PC-3 (cell line): ENCODE measurements around the gene TRAM1L1. TPM values are rescaled to one million over a fixed set of nuclear protein-coding genes. Genes with fewer than 3 reads are reported as not detected.

Experiments used
- ATAC-seq: fragments of 200-7000 bp; cut with Tn5 transposase; 2 replicates; pipeline ENCODE4 v1.9.1; 2020; ENCODE audit warnings: mild to moderate bottlenecking, moderate library complexity
- BruUV-seq: library from RNA; stranded (reverse); fragments of 400-500 nt; replicated peaks from 2 replicates; lab custom pipeline; 2021; lab: Mats Ljungman, UMichigan
- CTCF ChIA-PET: fragments of 300-600 bp; sonication (Branson Sonifier 250); formaldehyde crosslinking; loops from one replicate; lab custom pipeline; 2022; ENCODE audit warnings: antibody characterized with exemption; lab: Charles Lee
- POLR2A ChIA-PET: fragments of 300-600 bp; sonication (Branson Sonifier 250); formaldehyde crosslinking; loops from one replicate; lab custom pipeline; 2022; ENCODE audit warnings: antibody characterized with exemption; ENCODE audit not compliant: unreplicated experiment; lab: Charles Lee
- DNase-seq: peaks from one replicate; pipeline ENCODE4 v3.0.0-alpha.2; 2015
- H2AFZ ChIP-seq: fragments of 300-600 bp; sonication (generic); 2 replicates; pipeline ENCODE4 v1.6.0; 2016; ENCODE audit warnings: antibody characterized with exemption, low read length
- H3F3A ChIP-seq: fragments of 300-600 bp; sonication (generic); one replicate; pipeline ENCODE4 v1.6.0; 2017; ENCODE audit warnings: antibody characterized with exemption, low read length, control low read depth, mild to moderate bottlenecking; ENCODE audit not compliant: unreplicated experiment
- H3K27ac ChIP-seq: fragments of 300-600 bp; sonication (generic); 2 replicates; pipeline ENCODE4 v1.5.1; 2016; ENCODE audit warnings: mild to moderate bottlenecking, low read length
- H3K27me3 ChIP-seq: fragments of 300-600 bp; sonication (generic); 2 replicates; pipeline ENCODE4 v1.6.1; 2016; ENCODE audit warnings: low read length, mixed read lengths
- H3K36me3 ChIP-seq: fragments of 300-600 bp; sonication (generic); 2 replicates; pipeline ENCODE4 v1.6.1; 2016; ENCODE audit warnings: low read depth, mixed run types, low read length, mixed read lengths
- H3K4me1 ChIP-seq: fragments of 300-600 bp; sonication (generic); 2 replicates; pipeline ENCODE4 v1.5.1; 2016; ENCODE audit warnings: low read length; ENCODE audit not compliant: insufficient read depth
- H3K4me2 ChIP-seq: fragments of 300-600 bp; sonication (generic); 2 replicates; pipeline ENCODE4 v1.6.0; 2016; ENCODE audit warnings: low read length
- H3K4me3 ChIP-seq: fragments of 300-600 bp; sonication (generic); 2 replicates; pipeline ENCODE4 v1.5.1; 2016; ENCODE audit warnings: mild to moderate bottlenecking, low read length, mixed read lengths
- H3K79me2 ChIP-seq: fragments of 300-600 bp; sonication (generic); 2 replicates; pipeline ENCODE4 v1.6.1; 2017; ENCODE audit warnings: low read length, mixed read lengths
- H3K9ac ChIP-seq: fragments of 300-600 bp; sonication (generic); 2 replicates; pipeline ENCODE4 v1.6.0; 2016; ENCODE audit warnings: mild to moderate bottlenecking, low read length
- H3K9me2 ChIP-seq: fragments of 300-600 bp; sonication (generic); replicated peaks from 2 replicates; pipeline ENCODE4 v1.6.1; 2016; ENCODE audit warnings: mixed run types, low read length, mixed read lengths
- H3K9me3 ChIP-seq: fragments of 300-600 bp; sonication (generic); 2 replicates; pipeline ENCODE4 v1.6.1; 2016; ENCODE audit warnings: low read length, mixed read lengths
- H4K20me1 ChIP-seq: fragments of 300-600 bp; sonication (generic); 2 replicates; pipeline ENCODE4 v1.6.1; 2016; ENCODE audit warnings: low read length, mixed read lengths
- EZH2 ChIP-seq: fragments of 300-600 bp; sonication (generic); IDR thresholded peaks from one replicate; pipeline ENCODE4 v1.6.1; 2017; ENCODE audit warnings: antibody characterized with exemption, mild to moderate bottlenecking, low read length; ENCODE audit not compliant: unreplicated experiment
- EZH2phosphoT487 ChIP-seq: fragments of 300-600 bp; sonication (generic); IDR thresholded peaks from 2 replicates; pipeline ENCODE4 v1.6.1; 2018; ENCODE audit warnings: mild to moderate bottlenecking, antibody characterized with exemption, low read length, borderline replicate concordance
- intact Hi-C: fragments of 100-400 bp; cut with micrococcal nuclease; formaldehyde crosslinking; loops from 2 replicates; pipeline ENCODE4 v1.9.0; 2023
- total RNA-seq: library from RNA; depleted of rRNA; stranded (reverse); fragments of >200 nt; gene quantifications from 2 replicates; pipeline ENCODE4 v1.2.3, GENCODE V29; 2014
- TF ChIP-seq, protein P1 (sequence below): fragments of 300-600 bp; sonication (generic); conservative IDR thresholded peaks from 2 replicates; pipeline ENCODE4 v1.5.1; 2017; ENCODE audit warnings: antibody characterized with exemption, low read depth, mild to moderate bottlenecking, low read length

The TRAM1L1 gene
- total RNA-seq, 1 experiment from 2014 or later = 0.87 TPM

DNA sequence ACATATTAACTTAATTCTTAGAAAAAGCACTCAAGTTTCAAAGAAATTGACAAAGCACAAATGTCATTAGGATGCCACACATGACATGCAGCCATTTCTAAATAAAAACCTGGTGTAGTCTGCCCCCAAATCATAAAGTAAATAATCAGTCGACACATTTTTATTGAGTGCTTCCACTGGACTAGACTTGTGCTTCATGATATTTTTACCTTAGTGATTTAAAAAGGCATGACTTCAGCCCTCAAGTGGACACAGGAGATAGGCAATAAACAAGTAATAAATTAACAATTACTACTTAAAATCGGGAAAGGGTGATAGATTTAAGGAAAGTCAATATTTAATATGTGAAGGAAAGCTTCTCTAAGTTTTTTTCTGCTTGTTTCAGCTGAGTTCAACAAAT is 7.6 kb downstream of the TRAM1L1 start:
- intact Hi-C loops = no loop called here
- ATAC-seq = no peak
- POLR2A ChIA-PET = no interaction called here

DNA sequence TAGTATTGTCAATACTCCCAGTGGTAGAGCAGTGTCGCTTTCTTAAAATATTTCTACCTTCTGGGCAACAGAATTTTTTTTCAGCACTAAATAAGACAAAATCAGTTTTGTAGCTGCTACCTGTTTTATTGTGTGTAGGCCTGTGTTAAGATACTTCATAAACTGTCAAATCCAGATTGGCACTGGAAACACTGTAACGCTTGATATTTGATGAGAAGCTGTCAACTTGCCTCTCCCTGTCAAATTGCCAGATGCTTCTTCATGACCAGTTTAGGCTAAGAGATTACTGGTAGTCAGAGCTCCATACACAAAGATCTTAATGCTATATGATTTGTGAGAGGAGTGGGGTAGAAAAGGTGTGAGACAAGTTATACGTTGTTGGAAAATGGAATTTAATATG is 17.3 kb downstream of the TRAM1L1 start:
- Histone ChIP-seq H3K4me2 (no peak overlapping the region), H3K9me3 (no peaks in the 10 kb centered on the region), H3K9me2 (no peaks in the 10 kb centered on the region), H3K27me3 (no peaks in the 10 kb centered on the region), H2AFZ (no peak overlapping the region), H3K79me2 (no peaks in the 10 kb centered on the region), H3K9ac (no peak overlapping the region), H3K4me3 (no peak overlapping the region), H3K36me3 (no peaks in the 10 kb centered on the region), H3K4me1 (peaks cover 3% of the 10 kb centered on the region; the same call in 1 of the 2 replicates), H4K20me1 (no peaks in the 10 kb centered on the region), H3K27ac (no peak overlapping the region), H3F3A (no peaks in the 10 kb centered on the region)
- intact Hi-C loops = no loop called here
- DNase-seq = no peak
- BruUV-seq = no TSS peak
- ChIA-PET POLR2A (no interaction called here), CTCF (no interaction called here)
- no peak for ATAC-seq
- TF ChIP-seq EZH2phosphoT487 = no peak
- TF ChIP-seq EZH2 = no peak

More for the DNA sequence above, 7.6 kb downstream of the TRAM1L1 start:
- no peak overlapping the region for H3K4me3 ChIP-seq
- no peak for TF ChIP-seq EZH2
- TF ChIP-seq, protein P1, sequence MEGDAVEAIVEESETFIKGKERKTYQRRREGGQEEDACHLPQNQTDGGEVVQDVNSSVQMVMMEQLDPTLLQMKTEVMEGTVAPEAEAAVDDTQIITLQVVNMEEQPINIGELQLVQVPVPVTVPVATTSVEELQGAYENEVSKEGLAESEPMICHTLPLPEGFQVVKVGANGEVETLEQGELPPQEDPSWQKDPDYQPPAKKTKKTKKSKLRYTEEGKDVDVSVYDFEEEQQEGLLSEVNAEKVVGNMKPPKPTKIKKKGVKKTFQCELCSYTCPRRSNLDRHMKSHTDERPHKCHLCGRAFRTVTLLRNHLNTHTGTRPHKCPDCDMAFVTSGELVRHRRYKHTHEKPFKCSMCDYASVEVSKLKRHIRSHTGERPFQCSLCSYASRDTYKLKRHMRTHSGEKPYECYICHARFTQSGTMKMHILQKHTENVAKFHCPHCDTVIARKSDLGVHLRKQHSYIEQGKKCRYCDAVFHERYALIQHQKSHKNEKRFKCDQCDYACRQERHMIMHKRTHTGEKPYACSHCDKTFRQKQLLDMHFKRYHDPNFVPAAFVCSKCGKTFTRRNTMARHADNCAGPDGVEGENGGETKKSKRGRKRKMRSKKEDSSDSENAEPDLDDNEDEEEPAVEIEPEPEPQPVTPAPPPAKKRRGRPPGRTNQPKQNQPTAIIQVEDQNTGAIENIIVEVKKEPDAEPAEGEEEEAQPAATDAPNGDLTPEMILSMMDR = no peak
- TF ChIP-seq EZH2phosphoT487 = no peak
- H4K20me1 ChIP-seq = no peaks in the 10 kb centered on the region
- H3K9ac ChIP-seq = no peak overlapping the region
- H3F3A ChIP-seq = no peaks in the 10 kb centered on the region
- no peak overlapping the region for H3K27ac ChIP-seq
- no TSS peak for BruUV-seq
- CTCF ChIA-PET = no interaction called here
- no peaks in the 10 kb centered on the region for H3K4me1 ChIP-seq
- no peak for DNase-seq
- no peak overlapping the region for H2AFZ ChIP-seq
- H3K36me3 ChIP-seq = no peaks in the 10 kb centered on the region; the same call in 1 of the 2 replicates
- H3K27me3 ChIP-seq = no peaks in the 10 kb centered on the region
- H3K9me3 ChIP-seq = no peaks in the 10 kb centered on the region
- no peaks in the 10 kb centered on the region for H3K9me2 ChIP-seq
- H3K4me2 ChIP-seq = no peak overlapping the region
- no peaks in the 10 kb centered on the region for H3K79me2 ChIP-seq

DNA sequence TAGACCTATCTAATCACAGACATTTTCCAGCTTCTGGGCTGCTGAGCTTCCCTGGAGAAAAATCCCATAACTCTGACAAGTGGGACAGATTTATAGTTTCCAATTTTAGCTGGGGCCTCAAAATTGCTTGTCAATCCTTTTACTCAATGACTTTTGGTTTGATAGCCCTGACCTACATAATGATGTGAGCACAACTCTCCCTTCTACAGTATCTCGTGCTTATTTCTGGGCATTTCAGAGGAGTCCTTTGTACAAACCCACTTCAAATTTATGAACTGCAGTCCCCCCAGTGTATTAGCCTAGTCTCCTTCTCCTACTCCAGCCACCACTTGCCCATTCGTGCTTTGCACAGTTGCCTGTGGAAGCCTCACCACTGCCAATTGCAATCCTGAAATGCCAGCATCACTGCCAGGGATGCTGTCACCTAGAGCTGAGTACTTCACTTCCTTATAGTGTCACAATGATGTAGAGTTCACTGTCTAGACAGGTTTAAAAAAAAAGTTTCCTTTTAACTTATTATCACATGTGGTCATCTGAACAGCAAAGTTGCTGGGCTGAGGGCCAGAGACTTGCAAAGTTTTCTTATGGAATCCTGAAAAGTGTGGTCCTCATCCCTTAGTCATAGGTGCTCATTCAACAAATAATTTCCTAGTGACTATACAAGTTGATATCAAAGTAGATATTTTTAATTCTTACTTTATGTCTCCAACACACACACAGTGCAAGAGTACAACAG is 21.2 kb downstream of the TRAM1L1 start:
- TF ChIP-seq, protein P1 = no peak
- no peak for TF ChIP-seq EZH2
- TF ChIP-seq EZH2phosphoT487 = no peak
- Histone ChIP-seq H3K4me1 (peaks cover 3% of the 10 kb centered on the region; the same call in 1 of the 2 replicates), H3K27ac (no peak overlapping the region), H2AFZ (no peak overlapping the region), H3K4me3 (no peak overlapping the region), H3F3A (no peaks in the 10 kb centered on the region), H3K4me2 (no peak overlapping the region), H4K20me1 (no peaks in the 10 kb centered on the region), H3K9ac (no peak overlapping the region), H3K79me2 (no peaks in the 10 kb centered on the region), H3K9me3 (no peaks in the 10 kb centered on the region), H3K9me2 (no peaks in the 10 kb centered on the region), H3K27me3 (no peaks in the 10 kb centered on the region), H3K36me3 (no peaks in the 10 kb centered on the region)
- intact Hi-C loops = no loop called here
- DNase-seq (peak; percentile 59), ATAC-seq (peak; percentile 77)
- ChIA-PET CTCF (no interaction called here), POLR2A (no interaction called here)
- no TSS peak for BruUV-seq
